Esophagus muscularis mucosa (tissue), 4 donors: Measurements from ENCODE around the gene SLC39A1. TPM values are rescaled to one million over a fixed set of nuclear protein-coding genes. Genes with fewer than 3 reads are reported as not detected.

Experiments used
- DNase-seq: peaks from one replicate; pipeline ENCODE4 v3.0.0-alpha.2; 2017; ENCODE audit errors: extremely low spot score
- H3K27ac ChIP-seq, 4 donors: fragments of 200-600 bp; sonication (generic); replicated peaks in 1 of 4; 1 replicate in 3 of 4; 2 replicates in 1 of 4; pipeline ENCODE4 v1.5.1; 2016 to 2019; ENCODE audit warnings: mild to moderate bottlenecking in 1 of 4
- H3K27me3 ChIP-seq, 4 donors: fragments of 200-600 bp; sonication (generic); one replicate each; pipeline versions ENCODE4 v1.5.1 to v1.6.0; 2016 to 2019
- H3K36me3 ChIP-seq, 4 donors: fragments of 200-600 bp; sonication (generic); one replicate each; pipeline ENCODE4 v1.5.1; 2016 to 2019
- H3K4me1 ChIP-seq, 4 donors: fragments of 200-600 bp; sonication (generic); one replicate each; pipeline ENCODE4 v1.5.1; 2016 to 2019
- H3K4me3 ChIP-seq, 4 donors: fragments of 200-600 bp; sonication (generic); 1 replicate in 2 of 4; 2 replicates in 2 of 4; pipeline ENCODE4 v1.5.1; 2016 to 2019; ENCODE audit warnings: mild to moderate bottlenecking in 4 of 4, moderate library complexity in 1 of 4
- H3K9me3 ChIP-seq, 4 donors: fragments of 200-600 bp; sonication (generic); 1 replicate in 3 of 4; 2 replicates in 1 of 4; pipeline ENCODE4 v1.5.1; 2016 to 2019
- EP300 ChIP-seq: sonication (generic); formaldehyde crosslinking; IDR thresholded peaks from one replicate; pipeline ENCODE4 v1.6.1; 2017; ENCODE audit warnings: antibody characterized with exemption
- POLR2A ChIP-seq: fragments of 450-650 bp; IDR thresholded peaks from one replicate; pipeline ENCODE4 v1.6.1; 2017; ENCODE audit warnings: antibody characterized with exemption, moderate library complexity, mild to moderate bottlenecking, low read depth
- POLR2AphosphoS5 ChIP-seq, 2 donors: sonication (generic); formaldehyde crosslinking; IDR thresholded peaks; one replicate each; pipeline ENCODE4 v1.6.1; 2017; ENCODE audit warnings: antibody characterized with exemption in 2 of 2
- WGBS: methylation state at CpG from one replicate; pipeline ENCODE4 v1.1.5; 2018; 5-methylcytosine and 5-hydroxymethylcytosine counted together
- intact Hi-C: fragments of 100-400 bp; cut with DNase I; formaldehyde crosslinking; loops from one replicate; pipeline ENCODE4 v1.15.1; 2023
- total RNA-seq, 4 donors: library from RNA; depleted of rRNA; stranded (reverse); fragments of >200 nt; gene quantifications; one replicate each; pipeline versions ENCODE4 v1.1.0 to v1.2.1, GENCODE V29; 2016
- TF ChIP-seq, protein P1 (sequence below), 3 experiments: fragments of 200-600 bp in 2 of 3; fragments of 450-650 bp in 1 of 3; sonication (generic) in 2 of 3; IDR thresholded peaks; one replicate each; pipeline ENCODE4 v1.5.1; 2017 to 2019; ENCODE audit warnings: antibody characterized with exemption in 3 of 3, mild to moderate bottlenecking in 2 of 3, moderate library complexity in 1 of 3

The SLC39A1 gene
- total RNA-seq, 4 donors from 2014 or later: 74.3 to 114 (median 104) TPM

DNA sequence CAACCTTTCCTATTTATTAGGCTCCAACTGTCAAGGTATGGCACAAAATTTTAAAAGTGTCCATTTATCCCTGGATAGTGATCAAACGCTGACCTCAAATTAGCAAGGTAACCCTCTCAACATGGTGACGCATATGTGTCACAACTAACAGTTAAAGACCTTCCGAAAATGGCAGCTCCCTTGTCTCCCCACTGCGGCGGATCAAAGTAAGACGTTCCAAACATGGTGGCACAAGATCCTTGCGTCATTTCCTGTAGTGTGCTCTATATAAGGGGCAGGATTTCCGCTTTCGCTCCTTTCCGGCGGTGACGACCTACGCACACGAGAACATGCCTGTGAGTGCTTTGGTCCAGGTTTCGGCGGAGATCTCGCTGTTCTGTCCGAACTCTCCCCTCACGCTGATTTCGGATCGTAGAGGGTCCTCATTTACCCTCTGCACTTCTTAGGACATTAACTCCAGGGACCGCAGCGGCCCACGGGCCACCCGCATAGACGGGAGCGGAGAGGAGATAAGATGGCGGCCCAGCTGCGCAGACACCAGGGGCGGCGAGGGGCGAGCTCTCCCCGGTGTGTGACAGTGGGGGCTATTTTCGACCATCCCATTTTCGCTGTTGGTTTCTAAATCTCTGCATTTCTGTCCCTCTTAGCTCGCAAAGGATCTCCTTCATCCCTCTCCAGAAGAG lies 27.3 kb upstream of the SLC39A1 start, which contains the start of gene RPS27:
TSS of gene RPS27 (plus strand) at position 295 of the 683 bp plus-strand sequence. CDS start at position 330, 35 bp downstream.
- H3K36me3 ChIP-seq: peaks cover 24 to 44% (median 39%) of the 10 kb centered on the region in 4 donors
- WGBS: 1% methylated on average over 25 of the region's 36 CpGs
- peaks cover 35 to 58% (median 56%) of the 10 kb centered on the region in 4 donors for H3K4me1 ChIP-seq
- intact Hi-C loops: loop anchor here (5.0 kb wide), 1 partner anchor 192 kb away; no protein-coding TSS in a partner anchor
- peak; percentile 98 for DNase-seq
- H3K9me3 ChIP-seq: no peaks in the 10 kb centered on the region
- TF ChIP-seq POLR2AphosphoS5 (IDR thresholded peaks at IDR 0.05) (peak; percentile 100), POLR2A (peak; percentile 99)
- TF ChIP-seq, protein P1, sequence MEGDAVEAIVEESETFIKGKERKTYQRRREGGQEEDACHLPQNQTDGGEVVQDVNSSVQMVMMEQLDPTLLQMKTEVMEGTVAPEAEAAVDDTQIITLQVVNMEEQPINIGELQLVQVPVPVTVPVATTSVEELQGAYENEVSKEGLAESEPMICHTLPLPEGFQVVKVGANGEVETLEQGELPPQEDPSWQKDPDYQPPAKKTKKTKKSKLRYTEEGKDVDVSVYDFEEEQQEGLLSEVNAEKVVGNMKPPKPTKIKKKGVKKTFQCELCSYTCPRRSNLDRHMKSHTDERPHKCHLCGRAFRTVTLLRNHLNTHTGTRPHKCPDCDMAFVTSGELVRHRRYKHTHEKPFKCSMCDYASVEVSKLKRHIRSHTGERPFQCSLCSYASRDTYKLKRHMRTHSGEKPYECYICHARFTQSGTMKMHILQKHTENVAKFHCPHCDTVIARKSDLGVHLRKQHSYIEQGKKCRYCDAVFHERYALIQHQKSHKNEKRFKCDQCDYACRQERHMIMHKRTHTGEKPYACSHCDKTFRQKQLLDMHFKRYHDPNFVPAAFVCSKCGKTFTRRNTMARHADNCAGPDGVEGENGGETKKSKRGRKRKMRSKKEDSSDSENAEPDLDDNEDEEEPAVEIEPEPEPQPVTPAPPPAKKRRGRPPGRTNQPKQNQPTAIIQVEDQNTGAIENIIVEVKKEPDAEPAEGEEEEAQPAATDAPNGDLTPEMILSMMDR (IDR thresholded peaks at IDR 0.05): no peak
- H3K27ac ChIP-seq: peak within 1 kb of the TSS; percentile 91 to 97 (median 95)
- peak within 1 kb of the TSS; percentile 85 to 94 (median 87) for H3K4me3 ChIP-seq
- H3K27me3 ChIP-seq: no peaks in the 10 kb centered on the region

DNA sequence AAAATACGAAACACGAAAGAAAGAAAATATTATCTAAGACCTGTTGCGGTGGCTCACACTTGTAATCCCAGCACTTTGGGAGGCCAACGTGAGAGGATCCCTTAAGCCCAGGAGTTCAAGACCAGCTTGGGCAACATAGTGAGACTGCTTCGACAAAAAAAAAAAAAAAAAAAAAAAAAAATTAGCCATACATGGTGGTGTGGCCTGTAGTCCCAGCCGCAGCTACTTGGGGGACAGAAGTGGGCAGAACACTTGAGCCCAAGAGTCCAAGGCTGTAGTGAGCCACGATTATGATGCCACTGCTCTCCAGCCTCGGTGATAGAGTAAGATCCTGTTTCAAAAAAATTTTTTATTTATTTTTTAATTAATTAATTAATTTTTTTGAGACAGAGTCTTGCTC lies 24.3 kb upstream of the SLC39A1 start:
- H3K4me3 ChIP-seq: no peak overlapping the region
- 91% methylated on average over 8 of the region's 8 CpGs for WGBS
- peak overlapping the region in 3 of 4 donors; percentile 83 to 89 (median 87) for H3K27ac ChIP-seq
- no peak for DNase-seq
- TF ChIP-seq, protein P1 (IDR thresholded peaks at IDR 0.05): no peak
- no peak for TF ChIP-seq POLR2AphosphoS5 (IDR thresholded peaks at IDR 0.05)
- no peak for TF ChIP-seq EP300
- no peak for TF ChIP-seq POLR2A
- H3K4me1 ChIP-seq: peaks cover 32 to 54% (median 52%) of the 10 kb centered on the region in 4 donors
- peaks cover 10 to 20% (median 19%) of the 10 kb centered on the region in 4 donors for H3K36me3 ChIP-seq
- no peaks in the 10 kb centered on the region for H3K27me3 ChIP-seq
- intact Hi-C loops: loop anchor here (2.0 to 5.0 kb wide), 3 partner anchors 40 to 310 kb away; partner anchors contain the start of genes DENND4B and NPR1
- H3K9me3 ChIP-seq: no peaks in the 10 kb centered on the region

DNA sequence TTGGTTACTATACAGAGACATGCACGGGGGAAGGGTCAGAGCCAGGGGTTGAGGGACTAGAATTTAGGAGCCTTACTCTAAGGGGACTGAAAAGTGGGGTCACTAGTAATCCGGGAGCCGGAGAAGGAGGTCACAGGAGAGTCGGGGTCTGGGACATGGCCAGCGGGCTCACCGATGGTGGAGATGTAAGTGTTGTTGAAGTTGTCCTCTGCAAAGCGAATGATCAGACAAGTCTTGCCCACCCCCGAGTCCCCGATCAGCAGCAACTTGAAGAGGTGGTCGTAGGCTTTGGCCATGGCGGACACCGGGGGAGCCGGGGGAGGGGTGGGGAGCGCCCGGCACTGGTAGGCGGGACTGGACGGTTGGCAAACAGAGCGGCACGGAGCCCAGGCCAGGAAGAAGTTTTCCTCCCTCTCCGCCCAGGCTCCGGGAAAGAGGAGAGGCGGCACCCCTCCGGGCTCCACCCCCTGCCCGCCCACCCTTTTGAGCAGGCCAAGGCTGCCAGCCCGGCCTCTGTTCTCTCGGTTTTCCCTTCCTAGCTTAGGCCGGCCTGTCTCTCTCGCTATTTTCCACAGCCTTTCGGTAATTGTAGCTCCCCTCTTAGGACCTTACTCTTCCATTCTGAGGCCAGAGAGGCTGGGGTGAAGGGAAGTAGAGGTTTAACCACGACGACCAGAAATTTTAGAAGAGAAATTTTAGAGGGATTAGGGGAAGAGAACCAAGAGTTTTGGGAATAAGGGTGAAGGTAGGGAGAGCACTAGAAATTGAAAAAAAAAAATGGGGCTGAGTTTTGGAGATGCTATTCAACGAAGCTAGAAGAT lies 22.8 kb upstream of the SLC39A1 start, which contains the start of gene RAB13:
TSS of gene RAB13 (minus strand) at position 399 of the 821 bp plus-strand sequence. CDS start at position 296, 103 bp downstream.
- TF ChIP-seq POLR2A: no peak
- TF ChIP-seq EP300: no peak
- TF ChIP-seq POLR2AphosphoS5 (IDR thresholded peaks at IDR 0.05): peak; percentile 72 to 84
- TF ChIP-seq, protein P1 (IDR thresholded peaks at IDR 0.05): no peak
- peak within 1 kb of the TSS; percentile 61 to 71 (median 64) for H3K4me3 ChIP-seq
- H3K27ac ChIP-seq: peak within 1 kb of the TSS; percentile 83 to 91 (median 88)
- peaks cover 4 to 23% (median 15%) of the 10 kb centered on the region in 4 donors for H3K36me3 ChIP-seq
- intact Hi-C loops: loop anchor here (2.0 to 5.0 kb wide), 3 partner anchors 39 to 309 kb away; partner anchors contain the start of genes DENND4B and NPR1
- H3K9me3 ChIP-seq: no peaks in the 10 kb centered on the region
- H3K4me1 ChIP-seq: peaks cover 18 to 39% (median 37%) of the 10 kb centered on the region in 4 donors
- 2% methylated on average over 27 of the region's 32 CpGs for WGBS
- no peaks in the 10 kb centered on the region for H3K27me3 ChIP-seq
- DNase-seq: peak; percentile 98

GRCh38 chr1:153985341-153985912 lies 22.1 kb upstream of the SLC39A1 start:
- peaks cover 4 to 31% (median 21%) of the 10 kb centered on the region in 4 donors for H3K36me3 ChIP-seq
- peaks cover 18 to 39% (median 36%) of the 10 kb centered on the region in 4 donors for H3K4me1 ChIP-seq
- intact Hi-C loops: loop anchor here (5.0 kb wide), 2 partner anchors 38 to 308 kb away; partner anchors contain the start of genes DENND4B and NPR1
- no peaks in the 10 kb centered on the region for H3K9me3 ChIP-seq
- TF ChIP-seq, protein P1 (IDR thresholded peaks at IDR 0.05): no peak
- TF ChIP-seq POLR2AphosphoS5 (IDR thresholded peaks at IDR 0.05): peak; percentile 34 to 68
- 9% methylated on average over 7 of the region's 7 CpGs for WGBS
- no peaks in the 10 kb centered on the region for H3K27me3 ChIP-seq
- H3K27ac ChIP-seq: peak overlapping the region; percentile 83 to 91 (median 88)
- H3K4me3 ChIP-seq: peak overlapping the region; percentile 61 to 71 (median 64)
- DNase-seq: no peak
